Breast epithelium (tissue), 4 donors: ENCODE data around the gene BNIP2. TPM values are rescaled to one million over a fixed set of nuclear protein-coding genes. Genes with fewer than 3 reads are reported as not detected.

Source experiments
- DNase-seq, 2 donors: peaks; one replicate each; pipeline ENCODE4 v3.0.0-alpha.2; 2019; ENCODE audit warnings: low spot score in 2 of 2
- H3K27ac ChIP-seq, 2 donors: fragments of 200-600 bp; sonication (generic) in 1 of 2; one replicate each; pipeline ENCODE4 v1.5.1; 2016 to 2019; ENCODE audit warnings: mild to moderate bottlenecking in 1 of 2
- H3K27me3 ChIP-seq, 2 donors: fragments of 200-600 bp; sonication (generic) in 1 of 2; one replicate each; pipeline versions ENCODE4 v1.5.1 to v1.6.0; 2017 to 2019; ENCODE audit warnings: control low read depth in 1 of 2, mild to moderate bottlenecking in 1 of 2
- H3K36me3 ChIP-seq: fragments of 200-600 bp; one replicate; pipeline ENCODE4 v1.5.1; 2019
- H3K4me1 ChIP-seq, 2 donors: fragments of 200-600 bp; sonication (generic); one replicate each; pipeline ENCODE4 v1.5.1; 2016 to 2019; ENCODE audit warnings: control low read depth in 1 of 2
- H3K4me3 ChIP-seq, 3 donors: fragments of 200-600 bp; sonication (generic); 1 replicate in 2 of 3; 2 replicates in 1 of 3; pipeline ENCODE4 v1.5.1; 2016 to 2019; ENCODE audit warnings: mild to moderate bottlenecking in 3 of 3, moderate library complexity in 2 of 3
- H3K9me3 ChIP-seq, 2 donors: fragments of 200-600 bp; sonication (generic) in 1 of 2; one replicate each; pipeline ENCODE4 v1.5.1; 2016 to 2019; ENCODE audit warnings: control low read depth in 1 of 2
- POLR2A ChIP-seq: fragments of 450-650 bp; IDR thresholded peaks from one replicate; pipeline ENCODE4 v1.6.1; 2016; ENCODE audit warnings: antibody characterized with exemption, mild to moderate bottlenecking, moderate library complexity
- POLR2AphosphoS5 ChIP-seq, 3 donors: sonication (generic); formaldehyde crosslinking; IDR thresholded peaks; one replicate each; pipeline ENCODE4 v1.6.1; 2017; ENCODE audit warnings: antibody characterized with exemption in 3 of 3
- intact Hi-C: fragments of 100-400 bp; cut with DNase I; formaldehyde crosslinking; loops from one replicate; pipeline ENCODE4 v1.15.1; 2023; ENCODE audit warnings: low total_unique reads
- total RNA-seq, 3 donors: library from RNA; depleted of rRNA; stranded (reverse); fragments of >200 nt; gene quantifications; one replicate each; pipeline ENCODE4 v1.1.0, GENCODE V29; 2016
- TF ChIP-seq, protein P1 (sequence below), 3 donors: fragments of 450-650 bp; IDR thresholded peaks; one replicate each; pipeline ENCODE4 v1.5.1; 2016 to 2017; ENCODE audit warnings: antibody characterized with exemption in 3 of 3, mild to moderate bottlenecking in 3 of 3, moderate library complexity in 3 of 3

BNIP2 gene
- total RNA-seq, 3 donors from 2014 or later: 167 TPM

DNA sequence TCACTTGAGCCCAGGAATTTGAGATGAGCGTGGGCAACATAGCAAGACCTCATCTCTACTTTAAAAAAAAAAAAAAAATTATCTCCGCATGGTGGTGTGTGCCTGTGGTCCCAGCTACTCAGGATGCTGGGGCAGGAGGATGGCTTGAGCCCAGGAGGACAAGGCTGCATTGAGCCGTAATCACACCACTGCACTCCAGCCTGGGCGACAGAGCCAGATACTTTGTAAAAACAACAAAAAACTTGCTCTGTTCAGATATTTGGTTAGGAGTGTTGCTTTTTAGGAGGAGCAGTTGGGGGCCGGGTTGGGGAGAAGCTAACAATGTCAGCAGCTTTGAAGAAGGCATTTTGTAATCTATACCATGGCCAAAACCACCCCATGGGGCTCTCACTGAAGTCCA is 73.5 kb downstream of the BNIP2 start:
- no peak for TF ChIP-seq POLR2A
- TF ChIP-seq POLR2AphosphoS5 (IDR thresholded peaks at IDR 0.05): no peak
- TF ChIP-seq, protein P1, sequence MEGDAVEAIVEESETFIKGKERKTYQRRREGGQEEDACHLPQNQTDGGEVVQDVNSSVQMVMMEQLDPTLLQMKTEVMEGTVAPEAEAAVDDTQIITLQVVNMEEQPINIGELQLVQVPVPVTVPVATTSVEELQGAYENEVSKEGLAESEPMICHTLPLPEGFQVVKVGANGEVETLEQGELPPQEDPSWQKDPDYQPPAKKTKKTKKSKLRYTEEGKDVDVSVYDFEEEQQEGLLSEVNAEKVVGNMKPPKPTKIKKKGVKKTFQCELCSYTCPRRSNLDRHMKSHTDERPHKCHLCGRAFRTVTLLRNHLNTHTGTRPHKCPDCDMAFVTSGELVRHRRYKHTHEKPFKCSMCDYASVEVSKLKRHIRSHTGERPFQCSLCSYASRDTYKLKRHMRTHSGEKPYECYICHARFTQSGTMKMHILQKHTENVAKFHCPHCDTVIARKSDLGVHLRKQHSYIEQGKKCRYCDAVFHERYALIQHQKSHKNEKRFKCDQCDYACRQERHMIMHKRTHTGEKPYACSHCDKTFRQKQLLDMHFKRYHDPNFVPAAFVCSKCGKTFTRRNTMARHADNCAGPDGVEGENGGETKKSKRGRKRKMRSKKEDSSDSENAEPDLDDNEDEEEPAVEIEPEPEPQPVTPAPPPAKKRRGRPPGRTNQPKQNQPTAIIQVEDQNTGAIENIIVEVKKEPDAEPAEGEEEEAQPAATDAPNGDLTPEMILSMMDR (IDR thresholded peaks at IDR 0.05): no peak
- no peaks in the 10 kb centered on the region for H3K4me1 ChIP-seq
- intact Hi-C loops: no loop called here
- H3K9me3 ChIP-seq: no peaks in the 10 kb centered on the region
- no peak for DNase-seq
- H3K36me3 ChIP-seq: no peaks in the 10 kb centered on the region
- no peak overlapping the region for H3K4me3 ChIP-seq
- no peak overlapping the region for H3K27ac ChIP-seq
- no peaks in the 10 kb centered on the region for H3K27me3 ChIP-seq

DNA sequence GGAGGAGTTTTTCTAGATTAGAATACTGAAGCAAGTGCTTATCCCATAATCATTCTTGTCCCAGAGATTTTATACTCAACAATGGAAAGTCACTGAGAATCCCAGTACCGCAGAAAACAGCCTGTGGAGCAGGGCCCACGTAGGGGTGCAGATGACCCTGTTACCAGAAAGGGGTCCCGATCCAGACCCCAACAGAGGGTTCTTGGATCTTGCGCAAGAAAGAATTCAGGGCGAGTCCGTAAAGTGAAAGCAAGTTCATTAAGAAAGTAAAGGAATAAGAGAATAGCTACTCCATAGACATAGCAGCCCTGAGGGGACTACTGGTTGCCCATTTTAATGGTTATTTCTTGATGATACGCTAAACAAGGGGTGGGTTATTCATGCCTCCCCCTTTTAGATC is 75.0 kb downstream of the BNIP2 start:
- TF ChIP-seq, protein P1 (IDR thresholded peaks at IDR 0.05): no peak
- Histone ChIP-seq H3K4me3 (no peak overlapping the region), H3K27ac (no peak overlapping the region), H3K36me3 (no peaks in the 10 kb centered on the region), H3K4me1 (no peaks in the 10 kb centered on the region), H3K9me3 (no peaks in the 10 kb centered on the region), H3K27me3 (no peaks in the 10 kb centered on the region)
- DNase-seq: no peak
- intact Hi-C loops: no loop called here

DNA sequence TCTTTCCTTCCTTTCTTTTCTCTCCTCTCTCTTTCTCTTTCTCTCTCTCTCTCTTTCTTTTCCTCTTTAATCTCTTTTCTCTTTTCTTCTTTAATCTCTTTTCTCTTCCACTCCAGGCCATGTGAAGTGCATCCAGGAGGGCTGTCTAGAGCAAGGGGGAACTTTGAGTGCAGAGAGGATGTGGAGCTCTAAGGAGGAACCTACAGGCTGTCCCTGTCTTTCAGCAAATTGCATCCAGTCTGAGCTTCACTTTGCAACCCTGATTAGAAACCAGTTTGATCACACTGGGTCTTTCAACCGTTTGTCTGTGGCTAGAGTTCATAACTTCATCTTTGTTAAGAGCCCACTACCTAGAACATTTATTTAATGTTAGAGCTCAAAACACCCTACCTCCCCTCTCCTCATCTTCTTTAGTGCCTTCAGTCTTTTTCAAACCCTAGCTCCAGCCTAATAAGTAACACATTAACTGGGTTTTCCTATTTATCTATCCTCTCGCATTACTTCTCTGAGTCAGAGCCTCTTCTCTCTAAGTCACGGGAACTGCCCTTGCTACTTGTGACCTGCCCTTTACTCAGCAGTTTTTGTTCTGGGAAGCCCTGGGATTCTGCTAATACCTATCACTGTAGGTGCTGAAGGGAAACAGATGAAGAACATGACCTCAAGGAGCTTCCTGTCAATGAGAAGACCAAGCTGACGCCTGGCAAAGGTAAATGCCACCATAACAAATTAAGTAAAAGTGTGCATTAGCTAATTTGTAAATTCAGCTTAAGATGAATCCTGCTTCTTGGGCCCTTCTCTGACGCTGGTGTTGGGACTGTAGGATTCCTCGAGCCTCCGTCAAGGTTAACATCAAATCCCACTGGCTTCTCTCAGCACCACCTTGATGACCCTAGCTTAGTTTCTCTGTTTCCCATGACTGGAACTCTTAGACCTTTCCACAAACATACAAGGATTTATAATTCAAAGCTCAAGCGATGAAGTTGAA is 77.6 kb downstream of the BNIP2 start, which contains the start of gene GCNT3:
TSS of gene GCNT3 (plus strand) at position 508 of the 985 bp plus-strand sequence. CDS start 6,456 bp downstream, outside the sequence.
- DNase-seq: no peak
- intact Hi-C loops: no loop called here

DNA sequence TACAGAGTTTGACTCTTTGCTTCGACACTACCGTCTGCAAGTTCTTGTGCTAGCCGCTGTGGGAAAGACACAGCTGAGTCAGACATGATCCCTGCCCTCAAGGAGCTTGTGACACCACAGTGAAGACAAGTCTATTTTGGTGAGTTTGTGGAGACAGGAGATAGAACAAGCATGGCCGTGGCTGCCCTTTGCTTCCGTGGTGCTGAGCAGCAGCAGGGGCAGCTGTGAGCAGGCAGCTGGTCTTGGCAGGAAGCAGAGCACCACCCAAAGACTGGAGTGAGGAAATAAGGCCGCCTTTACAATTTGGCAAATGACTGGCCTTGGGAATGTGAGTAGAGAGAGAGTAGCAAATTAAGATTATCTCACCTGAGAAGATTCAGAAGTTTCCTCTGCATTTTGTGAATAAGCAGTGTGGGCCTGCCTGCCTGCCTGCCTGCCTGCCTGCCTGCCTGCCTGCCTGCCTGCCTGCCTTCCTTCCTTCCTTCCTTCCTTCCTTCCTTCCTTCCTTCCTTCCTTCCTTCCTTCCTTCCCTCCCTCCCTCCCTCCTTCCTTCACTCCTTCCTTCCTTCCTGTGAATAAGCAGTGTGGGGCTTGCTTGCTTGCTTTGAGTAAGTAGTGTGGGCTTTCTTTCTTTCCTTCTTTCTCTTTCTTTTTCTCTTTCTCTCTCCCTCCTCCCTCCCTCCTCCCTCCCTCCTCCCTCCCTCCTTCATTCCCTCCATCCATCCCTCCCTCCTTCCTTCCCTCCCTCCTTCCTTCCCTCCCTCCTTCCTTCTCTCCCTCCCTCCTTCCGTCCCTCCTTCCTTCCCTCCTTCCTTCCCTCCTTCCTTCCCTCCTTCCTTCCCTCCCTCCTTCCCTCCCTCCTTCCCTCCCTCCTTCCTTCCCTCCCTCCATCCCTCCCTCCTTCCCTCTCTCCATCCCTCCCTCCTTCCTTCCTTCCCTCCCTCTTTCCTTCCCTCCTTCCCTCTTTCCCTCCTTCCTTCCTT is 79.1 kb downstream of the BNIP2 start:
- DNase-seq: no peak
- TF ChIP-seq POLR2A: no peak
- no peak for TF ChIP-seq POLR2AphosphoS5 (IDR thresholded peaks at IDR 0.05)
- TF ChIP-seq, protein P1 (IDR thresholded peaks at IDR 0.05): no peak
- intact Hi-C loops: no loop called here
- Histone ChIP-seq H3K4me3 (no peak overlapping the region), H3K4me1 (no peaks in the 10 kb centered on the region), H3K9me3 (no peaks in the 10 kb centered on the region), H3K27ac (no peak overlapping the region), H3K27me3 (no peaks in the 10 kb centered on the region), H3K36me3 (no peaks in the 10 kb centered on the region)

More for the DNA sequence above, 77.6 kb downstream of the BNIP2 start, which contains the start of gene GCNT3:
- no peak within 1 kb of the TSS for H3K4me3 ChIP-seq
- H3K4me1 ChIP-seq: no peaks in the 10 kb centered on the region
- TF ChIP-seq POLR2A (no peak), POLR2AphosphoS5 (IDR thresholded peaks at IDR 0.05) (no peak)
- TF ChIP-seq, protein P1 (IDR thresholded peaks at IDR 0.05): no peak
- H3K27me3 ChIP-seq: no peaks in the 10 kb centered on the region
- H3K9me3 ChIP-seq: no peaks in the 10 kb centered on the region
- H3K36me3 ChIP-seq: no peaks in the 10 kb centered on the region
- H3K27ac ChIP-seq: no peak within 1 kb of the TSS

Other genes with a start within 250 kb of the BNIP2 start
- 1 to 10 TPM in 1 of 3 donors, not detected in 2; 5.2 TPM for gene GCNT3, start 77.5 kb downstream of the BNIP2 start, total RNA-seq
- 10 to 100 TPM; 20.3 to 40.7 (median 36.1) TPM for gene GTF2A2, start 31.8 kb downstream of the BNIP2 start, total RNA-seq